Body of pancreas (tissue), 4 donors: ENCODE data around the gene GBGT1. TPM values are rescaled to one million over a fixed set of nuclear protein-coding genes. Genes with fewer than 3 reads are reported as not detected.

ENCODE experiments used
- ATAC-seq: fragments of 150-250 bp; one replicate; pipeline ENCODE4 v1.9.1; 2016
- DNase-seq, 4 donors: peaks; one replicate each; pipeline ENCODE4 v3.0.0-alpha.2; 2019
- H3K27ac ChIP-seq, 4 donors: fragments of 200-600 bp; sonication (generic); 1 replicate in 3 of 4; 2 replicates in 1 of 4; pipeline versions ENCODE4 v1.5.1 to v1.6.1; 2016 to 2019; ENCODE audit warnings: mild to moderate bottlenecking in 1 of 4, mixed read lengths in 1 of 4, moderate library complexity in 1 of 4
- H3K27me3 ChIP-seq, 2 donors: fragments of 200-600 bp; sonication (generic); one replicate each; pipeline ENCODE4 v1.6.0; 2016; ENCODE audit warnings: mild to moderate bottlenecking in 1 of 2
- H3K36me3 ChIP-seq, 2 donors: fragments of 200-600 bp; sonication (generic); replicated peaks in 1 of 2; 2 replicates each; pipeline ENCODE4 v1.5.1; 2016; ENCODE audit warnings: low read depth in 2 of 2; ENCODE audit not compliant: insufficient read depth in 1 of 2
- H3K4me1 ChIP-seq: fragments of 200-600 bp; sonication (generic); one replicate; pipeline ENCODE4 v1.6.0; 2016
- H3K4me3 ChIP-seq, 2 donors: fragments of 200-600 bp; sonication (generic); 1 replicate in 1 of 2; 2 replicates in 1 of 2; pipeline ENCODE4 v1.5.1; 2016 to 2019
- H3K9me3 ChIP-seq, 3 donors: fragments of 200-600 bp; sonication (generic); 1 replicate in 2 of 3; 2 replicates in 1 of 3; pipeline ENCODE4 v1.5.1; 2016
- CTCF ChIP-seq, 7 experiments: fragments of 450-650 bp in 4 of 7; fragments of 200-600 bp in 3 of 7; sonication (generic) in 3 of 7; IDR thresholded peaks; one replicate each; pipeline ENCODE4 v1.5.1; 2016 to 2019; ENCODE audit warnings: antibody characterized with exemption in 7 of 7
- POLR2A ChIP-seq, 3 donors: fragments of 450-650 bp; IDR thresholded peaks; one replicate each; pipeline ENCODE4 v1.6.1; 2016; ENCODE audit warnings: antibody characterized with exemption in 3 of 3, mild to moderate bottlenecking in 2 of 3
- WGBS, 2 donors: methylation state at CpG; one replicate each; pipeline ENCODE4 v1.1.5; 2017; 5-methylcytosine and 5-hydroxymethylcytosine counted together
- intact Hi-C: fragments of 100-400 bp; cut with DNase I; formaldehyde crosslinking; loops from one replicate; pipeline ENCODE4 v1.15.1; 2023
- total RNA-seq, 2 donors: library from RNA; depleted of rRNA; stranded (reverse); fragments of >200 nt; gene quantifications; one replicate each; pipeline ENCODE4 v1.1.0, GENCODE V29; 2016

The GBGT1 gene
- total RNA-seq, 2 donors from 2014 or later: 5.4 to 9.2 TPM

DNA sequence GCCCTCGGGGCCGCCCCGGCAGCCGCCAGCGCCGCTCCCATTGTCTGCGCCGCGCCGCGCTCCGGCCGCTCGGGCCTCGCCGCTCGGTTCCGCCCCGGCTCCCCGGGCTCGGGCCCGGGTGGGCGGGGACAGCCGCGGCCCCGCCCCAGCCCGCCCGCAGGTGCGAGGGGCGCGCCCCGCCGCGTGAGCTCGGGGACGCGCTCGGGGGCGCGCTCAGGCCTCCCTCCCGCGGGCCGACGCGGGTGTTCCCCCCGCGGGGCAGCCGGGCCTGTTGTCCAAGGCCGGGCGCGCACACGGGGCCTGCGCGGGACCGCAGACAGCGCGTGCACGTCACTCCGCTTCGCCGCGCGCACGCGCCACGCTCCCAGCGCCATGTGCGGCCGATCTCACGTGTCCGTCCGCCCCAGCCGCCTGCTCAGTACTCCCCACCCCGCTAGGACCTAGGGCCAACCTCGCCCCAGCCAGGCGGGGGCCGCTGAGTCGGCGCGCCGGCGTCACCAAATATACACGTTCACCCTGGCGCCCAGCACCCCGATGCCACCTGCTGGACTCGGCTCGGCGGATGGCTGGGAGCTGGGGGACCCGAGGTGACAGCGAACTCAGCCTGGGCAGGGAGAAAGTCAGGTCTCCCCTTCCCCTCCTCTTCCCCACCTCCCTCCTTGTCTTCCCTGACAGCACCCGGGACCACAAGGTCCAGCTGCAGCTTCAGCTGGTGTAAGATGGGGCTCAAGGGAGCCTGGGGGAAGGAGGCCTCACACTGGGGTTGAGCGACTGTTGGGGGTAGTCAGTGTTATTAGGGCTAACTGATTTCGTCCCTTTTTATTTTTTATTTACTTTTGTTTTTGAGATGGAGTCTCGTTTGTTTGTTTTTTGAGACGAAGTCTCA is 14.3 kb downstream of the GBGT1 start:
- Histone ChIP-seq H3K9me3 (no peaks in the 10 kb centered on the region), H3K36me3 (no peaks in the 10 kb centered on the region), H3K4me1 (peaks cover 42% of the 10 kb centered on the region), H3K4me3 (no peak overlapping the region), H3K27me3 (no peaks in the 10 kb centered on the region), H3K27ac (peak overlapping the region; percentile 86 to 95 (median 88))
- intact Hi-C loops: loop anchor here (5.0 kb wide), 1 partner anchor 107 kb away; no protein-coding TSS in a partner anchor
- TF ChIP-seq POLR2A (IDR thresholded peaks at IDR 0.05) (peak; percentile 58 to 79 (median 79)), CTCF (IDR thresholded peaks at IDR 0.05) (peak in 5 of 7 experiments; percentile 14 to 60 (median 54))
- peak; percentile 85 for ATAC-seq
- DNase-seq: peak; percentile 93 to 96 (median 96)
- 3 to 14% methylated on average over 9 to 68 of the region's 95 CpGs for WGBS, 2 donors

DNA sequence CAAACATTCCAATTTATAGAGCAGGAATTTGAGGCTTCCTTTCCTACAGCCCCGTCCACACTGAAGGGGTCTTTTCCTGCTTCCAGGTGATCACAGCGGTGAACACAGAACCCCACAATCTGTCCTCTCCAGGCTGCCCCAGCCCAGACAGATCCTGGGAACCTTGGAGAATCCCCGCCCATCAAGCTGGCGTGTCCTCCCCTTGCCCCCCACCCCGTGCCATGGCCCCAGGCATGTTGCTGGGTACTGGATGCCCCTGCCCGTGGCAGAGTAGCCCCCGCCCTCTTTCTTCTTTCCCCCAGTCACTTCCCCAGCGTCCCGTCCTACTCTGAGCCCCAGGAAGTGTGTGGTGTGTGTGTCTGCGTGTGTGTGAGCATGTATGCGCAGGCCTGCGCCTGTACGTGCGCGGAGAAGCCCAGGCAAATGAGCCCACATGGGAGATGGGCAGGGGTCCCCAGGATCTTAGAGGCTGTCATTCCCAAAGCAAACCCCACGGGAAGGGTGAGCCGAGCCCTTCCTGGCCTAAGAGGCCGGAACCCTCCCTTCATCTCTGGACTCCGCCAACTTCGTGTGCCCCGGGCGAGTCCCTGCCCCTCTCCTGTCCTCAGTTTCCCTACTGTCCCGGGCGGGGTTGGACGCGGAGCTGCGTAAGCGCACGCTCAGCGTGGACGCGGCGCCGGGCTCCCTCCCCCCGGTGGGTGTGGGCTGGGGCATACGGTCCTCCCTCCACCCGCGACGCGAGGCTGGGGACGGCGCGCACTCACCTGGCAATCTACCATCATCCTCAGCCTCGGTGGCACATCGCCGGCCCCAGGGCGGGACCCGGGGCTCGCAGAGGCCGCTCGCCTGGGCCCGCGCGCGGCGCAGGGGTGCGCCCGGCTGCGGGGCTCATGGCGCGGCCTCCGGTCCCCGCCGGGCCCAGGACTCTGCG is 15.2 kb downstream of the GBGT1 start:
- Histone ChIP-seq H3K36me3 (no peaks in the 10 kb centered on the region), H3K4me3 (peak overlapping the region; percentile 36 to 51), H3K9me3 (no peaks in the 10 kb centered on the region), H3K4me1 (peaks cover 49% of the 10 kb centered on the region), H3K27me3 (no peaks in the 10 kb centered on the region), H3K27ac (peak overlapping the region; percentile 86 to 95 (median 88))
- peak; percentile 34 for ATAC-seq
- TF ChIP-seq CTCF (IDR thresholded peaks at IDR 0.05) (no peak), POLR2A (IDR thresholded peaks at IDR 0.05) (peak in 2 of 3 donors; percentile 24)
- intact Hi-C loops: loop anchor here (5.0 kb wide), 1 partner anchor 106 kb away; no protein-coding TSS in a partner anchor
- DNase-seq: peak; percentile 61 to 66 (median 64)
- 3 to 15% methylated on average over 9 to 49 of the region's 65 CpGs for WGBS, 2 donors

DNA sequence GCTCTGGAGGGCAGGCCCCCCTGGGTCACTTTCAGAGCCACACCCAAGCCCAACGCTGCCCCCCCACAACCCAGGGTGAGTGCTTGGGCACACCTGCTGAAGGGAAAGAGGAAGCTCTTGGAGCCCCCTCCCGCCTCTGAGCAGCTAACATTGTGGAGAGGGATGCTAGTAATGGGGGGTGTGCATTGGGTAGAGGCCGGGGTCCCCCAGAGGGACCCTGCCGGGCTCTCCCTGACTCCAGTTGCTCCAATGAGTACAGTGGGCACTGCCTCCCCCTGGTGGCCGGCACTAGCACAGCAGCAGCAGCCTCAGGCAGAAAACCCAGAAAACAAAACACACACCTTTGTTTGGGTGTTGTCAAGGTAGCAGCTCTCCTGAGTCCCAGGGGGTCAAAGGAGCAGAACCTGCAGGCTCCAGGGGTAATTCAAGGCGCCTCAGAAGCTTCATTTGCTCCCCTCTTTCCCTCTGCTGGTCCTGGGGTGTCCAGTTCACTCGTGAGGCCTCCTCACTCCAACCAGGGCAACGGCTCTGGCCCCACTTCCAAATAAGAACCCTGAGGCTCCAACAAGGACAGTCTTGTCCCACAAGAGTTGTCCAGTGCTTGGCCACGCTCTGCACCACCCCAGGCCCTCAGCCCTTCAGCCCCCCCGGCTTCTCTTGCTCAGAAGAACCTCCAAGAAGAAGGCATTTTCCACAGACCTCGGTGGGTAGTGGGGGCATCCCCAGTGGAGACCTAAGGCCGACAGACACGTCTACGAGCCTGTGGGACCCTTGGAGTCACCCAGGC is 16.1 kb downstream of the GBGT1 start:
- DNase-seq (peak; percentile 84 to 89 (median 86)), ATAC-seq (peak; percentile 44)
- Histone ChIP-seq H3K4me3 (no peak overlapping the region), H3K27ac (peak overlapping the region; percentile 86 to 95 (median 88)), H3K4me1 (peaks cover 57% of the 10 kb centered on the region), H3K9me3 (no peaks in the 10 kb centered on the region), H3K27me3 (no peaks in the 10 kb centered on the region), H3K36me3 (no peaks in the 10 kb centered on the region)
- WGBS, 2 donors: 15 to 17% methylated on average over 7 to 14 of the region's 14 CpGs
- intact Hi-C loops: loop anchor here (5.0 kb wide), 1 partner anchor 105 kb away; no protein-coding TSS in a partner anchor
- TF ChIP-seq CTCF (IDR thresholded peaks at IDR 0.05) (peak; percentile 94 to 99 (median 96)), POLR2A (IDR thresholded peaks at IDR 0.05) (peak in 1 of 3 donors; percentile 36)

DNA sequence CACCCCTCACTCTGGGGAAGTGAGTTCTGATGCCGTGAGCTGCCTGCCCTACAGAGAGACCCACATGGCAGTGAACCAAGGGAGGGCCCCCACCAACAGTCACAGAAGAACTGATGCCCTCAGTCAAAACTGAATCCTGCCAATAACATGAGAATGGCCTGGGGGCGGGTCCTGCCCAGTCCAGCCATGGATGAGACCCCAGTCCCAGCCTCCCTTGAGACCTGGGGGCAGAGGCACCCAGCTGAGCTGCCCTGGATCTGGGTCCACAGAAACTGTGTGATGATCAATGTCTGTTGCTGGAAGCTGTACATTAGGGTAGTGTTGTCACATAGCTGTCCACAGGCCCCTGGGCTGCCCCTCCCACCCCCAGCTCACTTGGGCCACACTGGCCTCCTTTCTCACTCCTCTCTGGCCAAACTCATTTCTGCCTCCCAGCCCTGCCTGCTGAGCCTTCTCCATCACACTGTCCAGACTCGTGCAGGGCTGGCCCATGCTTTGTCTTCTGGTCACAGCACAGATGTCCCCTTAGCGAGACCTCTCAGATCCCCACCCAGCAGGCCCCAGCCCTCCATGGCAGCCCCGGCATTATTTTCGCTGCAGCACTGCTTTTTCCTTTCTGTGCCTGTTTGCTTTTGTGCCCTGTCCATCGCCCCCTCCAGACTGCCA is 16.8 kb downstream of the GBGT1 start:
- ATAC-seq: no peak
- Histone ChIP-seq H3K4me3 (no peak overlapping the region), H3K27me3 (no peaks in the 10 kb centered on the region), H3K4me1 (peaks cover 64% of the 10 kb centered on the region), H3K9me3 (no peaks in the 10 kb centered on the region), H3K36me3 (no peaks in the 10 kb centered on the region), H3K27ac (peak overlapping the region in 2 of 4 donors; percentile 87 to 95)
- TF ChIP-seq POLR2A (IDR thresholded peaks at IDR 0.05) (no peak), CTCF (IDR thresholded peaks at IDR 0.05) (no peak)
- peak in 1 of 4 donors; percentile 23 for DNase-seq
- 55 to 62% methylated on average over 7 of the region's 7 CpGs for WGBS, 2 donors
- intact Hi-C loops: loop anchor here (5.0 kb wide), 1 partner anchor 105 kb away; no protein-coding TSS in a partner anchor
